Mesodermal cell (in vitro differentiated cells): ENCODE data around the gene GLE1.

ENCODE experiments used
- H3K27ac ChIP-seq: 2 replicates; pipeline ENCODE4 v1.7.0; 2013; ENCODE audit warnings: mild to moderate bottlenecking, low read depth, low read length, moderate library complexity; ENCODE audit not compliant: severe bottlenecking
- H3K36me3 ChIP-seq: 2 replicates; pipeline ENCODE4 v1.7.1; 2013; ENCODE audit warnings: mild to moderate bottlenecking, low read length, moderate library complexity; ENCODE audit not compliant: control insufficient read depth, insufficient read depth
- H3K4me1 ChIP-seq: one replicate; pipeline ENCODE4 v1.7.1; 2013; ENCODE audit warnings: mild to moderate bottlenecking, low read length; ENCODE audit not compliant: insufficient read depth, control insufficient read depth, poor library complexity, severe bottlenecking
- H3K4me3 ChIP-seq: 2 replicates; pipeline ENCODE4 v1.7.0; 2013; ENCODE audit warnings: low read length, control low read depth, mild to moderate bottlenecking; ENCODE audit not compliant: insufficient read depth, poor library complexity, severe bottlenecking; ENCODE audit errors: extremely low read depth
- H3K9me3 ChIP-seq: 2 replicates; pipeline ENCODE4 v1.7.1; 2013; ENCODE audit warnings: mild to moderate bottlenecking, low read length, moderate library complexity; ENCODE audit not compliant: control insufficient read depth
- WGBS, 2 experiments: methylation state at CpG; one replicate each; pipeline ENCODE4 v1.1.5; 2013; ENCODE audit warnings: missing lambda C conversion rate in 2 of 2; ENCODE audit not compliant: insufficient coverage in 2 of 2; 5-methylcytosine and 5-hydroxymethylcytosine counted together

Gene GLE1

GRCh38 chr9:128523199-128523925 lies 18.8 kb downstream of the GLE1 start:
- H3K27ac ChIP-seq, result peak overlapping the region; percentile 5
- no peaks in the 10 kb centered on the region for H3K4me1 ChIP-seq
- no peak overlapping the region for H3K4me3 ChIP-seq
- 65 to 70% methylated on average over 12 of the region's 13 CpGs for WGBS, 2 experiments
- no peaks in the 10 kb centered on the region for H3K9me3 ChIP-seq
- peaks cover 52% of the 10 kb centered on the region for H3K36me3 ChIP-seq

GRCh38 chr9:128526720-128527119 lies 22.2 kb downstream of the GLE1 start:
- no peaks in the 10 kb centered on the region for H3K9me3 ChIP-seq
- H3K4me3 ChIP-seq, result no peak overlapping the region
- peaks cover 69% of the 10 kb centered on the region for H3K36me3 ChIP-seq
- H3K27ac ChIP-seq, result no peak overlapping the region
- peaks cover 3% of the 10 kb centered on the region for H3K4me1 ChIP-seq
- WGBS, 2 experiments, result 100% methylated on average over 1 of the region's 2 CpGs; no CpG with 5 or more reads in 1 of the 2 experiments

- no peak overlapping the region for H3K27ac ChIP-seq
- H3K36me3 ChIP-seq, result peaks cover 70% of the 10 kb centered on the region
- peaks cover 3% of the 10 kb centered on the region for H3K4me1 ChIP-seq
- H3K4me3 ChIP-seq, result no peak overlapping the region
- no peaks in the 10 kb centered on the region for H3K9me3 ChIP-seq
- WGBS, 2 experiments, result 95 to 97% methylated on average over 11 of the region's 15 CpGs
These were observed 24.1 kb downstream of the GLE1 start for GRCh38 chr9:128528445-128529160.

- 97 to 98% methylated on average over 4 of the region's 4 CpGs for WGBS, 2 experiments
- no peak overlapping the region for H3K4me3 ChIP-seq
- H3K36me3 ChIP-seq, result peaks cover 71% of the 10 kb centered on the region
- no peaks in the 10 kb centered on the region for H3K9me3 ChIP-seq
- peaks cover 3% of the 10 kb centered on the region for H3K4me1 ChIP-seq
- H3K27ac ChIP-seq, result no peak overlapping the region
These were observed 24.7 kb downstream of the GLE1 start for GRCh38 chr9:128529191-128529590.

GRCh38 chr9:128532581-128532980 lies 28.1 kb downstream of the GLE1 start:
- WGBS, 2 experiments, result 93 to 100% methylated on average over 2 to 3 of the region's 4 CpGs
- Histone ChIP-seq H3K9me3 (no peaks in the 10 kb centered on the region), H3K4me1 (peaks cover 3% of the 10 kb centered on the region), H3K36me3 (peaks cover 56% of the 10 kb centered on the region), H3K27ac (no peak overlapping the region), H3K4me3 (no peak overlapping the region)

- H3K4me3 ChIP-seq, result no peak overlapping the region
- no peak overlapping the region for H3K27ac ChIP-seq
- peaks cover 64% of the 10 kb centered on the region for H3K36me3 ChIP-seq
- WGBS, 2 experiments, result 79 to 91% methylated on average over 1 of the region's 3 CpGs
- H3K4me1 ChIP-seq, result no peaks in the 10 kb centered on the region
- H3K9me3 ChIP-seq, result no peaks in the 10 kb centered on the region
These were observed 36.3 kb downstream of the GLE1 start for GRCh38 chr9:128540634-128541360.

- H3K36me3 ChIP-seq, result peaks cover 18% of the 10 kb centered on the region
- H3K27ac ChIP-seq, result no peak overlapping the region
- peaks cover 22% of the 10 kb centered on the region for H3K4me1 ChIP-seq
- no peaks in the 10 kb centered on the region for H3K9me3 ChIP-seq
- 94 to 95% methylated on average over 3 of the region's 3 CpGs for WGBS, 2 experiments
- H3K4me3 ChIP-seq, result no peak overlapping the region
These were observed 42.0 kb downstream of the GLE1 start for GRCh38 chr9:128546504-128546903.

GRCh38 chr9:128548876-128549275 lies 44.4 kb downstream of the GLE1 start:
- no peak overlapping the region for H3K27ac ChIP-seq
- peaks cover 29% of the 10 kb centered on the region for H3K4me1 ChIP-seq
- WGBS, 2 experiments, result 92 to 98% methylated on average over 5 to 6 of the region's 7 CpGs
- H3K4me3 ChIP-seq, result no peak overlapping the region
- no peaks in the 10 kb centered on the region for H3K36me3 ChIP-seq
- H3K9me3 ChIP-seq, result no peaks in the 10 kb centered on the region

GRCh38 chr9:128550226-128550625 lies 45.7 kb downstream of the GLE1 start:
- no peak overlapping the region for H3K4me3 ChIP-seq
- no peaks in the 10 kb centered on the region for H3K36me3 ChIP-seq
- no CpG with 5 or more reads among the region's 2 CpGs for WGBS, 2 experiments
- H3K9me3 ChIP-seq, result no peaks in the 10 kb centered on the region
- peaks cover 42% of the 10 kb centered on the region for H3K4me1 ChIP-seq
- H3K27ac ChIP-seq, result no peak overlapping the region

- WGBS, 2 experiments, result 47 to 62% methylated on average over 8 to 9 of the region's 11 CpGs
- Histone ChIP-seq H3K9me3 (no peaks in the 10 kb centered on the region), H3K27ac (peak overlapping the region; percentile 72), H3K4me1 (peaks cover 42% of the 10 kb centered on the region), H3K4me3 (peak overlapping the region; percentile 79), H3K36me3 (no peaks in the 10 kb centered on the region)
These were observed 46.5 kb downstream of the GLE1 start for GRCh38 chr9:128550770-128551656.
